HUES64 (cell line): ENCODE data around the gene BMPR1A.

Experiments used
- H3K27ac ChIP-seq: 2 replicates; pipeline ENCODE4 v1.7.0; 2013; ENCODE audit warnings: low read depth, low read length, inconsistent platforms
- H3K27me3 ChIP-seq: 2 replicates; pipeline ENCODE4 v1.6.1; 2013; ENCODE audit warnings: mild to moderate bottlenecking, low read length; ENCODE audit not compliant: insufficient read depth
- H3K36me3 ChIP-seq: 2 replicates; pipeline ENCODE4 v1.6.1; 2013; ENCODE audit warnings: mild to moderate bottlenecking, low read length; ENCODE audit not compliant: insufficient read depth
- H3K4me1 ChIP-seq: 2 replicates; pipeline ENCODE4 v1.6.1; 2013; ENCODE audit warnings: mild to moderate bottlenecking, low read length, moderate library complexity; ENCODE audit not compliant: insufficient read depth
- H3K4me3 ChIP-seq: 2 replicates; pipeline ENCODE4 v1.5.1; 2013; ENCODE audit warnings: mild to moderate bottlenecking, low read length, moderate library complexity
- H3K9ac ChIP-seq: 2 replicates; pipeline ENCODE4 v1.6.1; 2013; ENCODE audit warnings: mild to moderate bottlenecking, low read depth, low read length
- H3K9me3 ChIP-seq: 2 replicates; pipeline ENCODE4 v1.6.1; 2013; ENCODE audit warnings: low read depth, low read length; ENCODE audit not compliant: insufficient read depth
- WGBS: fragments of 150-250, 120-280 bp; methylation state at CpG from one replicate; pipeline ENCODE4 v1.1.7; 2013; ENCODE audit warnings: missing lambda C conversion rate; 5-methylcytosine and 5-hydroxymethylcytosine counted together

The BMPR1A gene

GRCh38 chr10:86958901-86959736 lies 202.7 kb downstream of the BMPR1A start:
- 0 out of 2 replicates have a peak overlapping the region, but pooled peaks have one; percentile 21 for H3K27ac ChIP-seq
- no peak overlapping the region for H3K4me3 ChIP-seq
- H3K27me3 ChIP-seq, result no peaks in the 10 kb centered on the region
- no peaks in the 10 kb centered on the region for H3K9me3 ChIP-seq
- H3K9ac ChIP-seq, result 0 out of 2 replicates have a peak overlapping the region, but pooled peaks have one; percentile 14
- H3K36me3 ChIP-seq, result no peaks in the 10 kb centered on the region
- H3K4me1 ChIP-seq, result peaks cover 40% of the 10 kb centered on the region
- WGBS, result 62% methylated on average over 16 of the region's 16 CpGs

GRCh38 chr10:86959737-86960002 lies 203.3 kb downstream of the BMPR1A start:
- Histone ChIP-seq H3K4me1 (peaks cover 34% of the 10 kb centered on the region), H3K4me3 (no peak overlapping the region), H3K36me3 (no peaks in the 10 kb centered on the region), H3K9me3 (no peaks in the 10 kb centered on the region), H3K27me3 (no peaks in the 10 kb centered on the region), H3K27ac (no peak overlapping the region), H3K9ac (0 out of 2 replicates have a peak overlapping the region, but pooled peaks have one; percentile 14)
- WGBS, result 81% methylated on average over 2 of the region's 2 CpGs

DNA sequence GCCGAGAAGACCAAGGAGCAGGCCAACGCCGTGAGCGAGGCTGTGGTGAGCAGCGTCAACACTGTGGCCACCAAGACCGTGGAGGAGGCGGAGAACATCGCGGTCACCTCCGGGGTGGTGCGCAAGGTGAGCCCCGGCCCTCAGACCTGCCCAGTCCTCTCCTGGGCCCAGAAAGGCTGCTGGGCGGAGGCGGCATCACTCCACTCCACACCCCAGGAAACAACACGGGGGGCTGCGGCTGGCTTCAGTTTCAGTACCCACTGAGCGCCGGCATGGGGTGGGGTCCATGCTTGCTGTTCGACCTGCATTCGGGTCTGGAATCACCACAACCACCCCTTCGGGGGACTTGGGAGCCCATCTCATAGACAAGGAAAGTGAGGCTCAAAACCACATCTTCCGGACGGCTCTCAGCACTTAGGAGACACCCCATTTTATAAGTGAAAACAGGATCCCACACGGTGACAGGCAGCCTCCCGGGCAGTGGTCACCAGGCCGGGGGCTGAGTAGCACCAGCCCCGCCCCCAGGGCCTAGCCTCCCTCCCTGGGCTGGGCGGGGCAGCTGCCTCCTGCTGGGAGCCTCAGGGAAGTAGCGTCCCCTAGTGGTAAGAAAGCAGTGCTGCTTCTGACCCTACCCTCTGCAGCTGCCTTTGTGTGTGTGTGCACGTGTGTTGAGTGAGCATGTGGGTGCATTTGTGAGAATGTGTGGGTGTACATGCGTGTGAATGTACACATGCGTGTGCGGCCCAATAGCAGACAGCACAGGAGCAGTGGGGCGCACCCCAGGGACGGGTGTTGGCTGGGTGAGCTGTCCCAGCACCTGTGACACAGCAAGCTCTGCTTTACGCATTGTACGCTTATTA lies 203.8 kb downstream of the BMPR1A start:
- 72% methylated on average over 37 of the region's 37 CpGs for WGBS
- no peaks in the 10 kb centered on the region for H3K9me3 ChIP-seq
- H3K4me1 ChIP-seq, result peaks cover 28% of the 10 kb centered on the region
- H3K9ac ChIP-seq, result peak overlapping the region; percentile 19; the same call in 1 of the 2 replicates
- H3K4me3 ChIP-seq, result no peak overlapping the region
- H3K27me3 ChIP-seq, result no peaks in the 10 kb centered on the region
- H3K36me3 ChIP-seq, result no peaks in the 10 kb centered on the region
- H3K27ac ChIP-seq, result no peak overlapping the region

- Histone ChIP-seq H3K36me3 (no peaks in the 10 kb centered on the region), H3K27me3 (no peaks in the 10 kb centered on the region), H3K9ac (peak overlapping the region; percentile 19; the same call in 1 of the 2 replicates), H3K4me3 (no peak overlapping the region), H3K27ac (no peak overlapping the region), H3K9me3 (no peaks in the 10 kb centered on the region), H3K4me1 (peaks cover 26% of the 10 kb centered on the region)
- WGBS, result 92% methylated on average over 9 of the region's 9 CpGs
Observed at GRCh38 chr10:86960863-86961434, 204.5 kb downstream of the BMPR1A start.

- 94% methylated on average over 12 of the region's 12 CpGs for WGBS
- Histone ChIP-seq H3K4me1 (peaks cover 23% of the 10 kb centered on the region), H3K9me3 (no peaks in the 10 kb centered on the region), H3K4me3 (no peak overlapping the region), H3K9ac (no peak overlapping the region), H3K27me3 (no peaks in the 10 kb centered on the region), H3K36me3 (no peaks in the 10 kb centered on the region), H3K27ac (no peak overlapping the region)
Observed at GRCh38 chr10:86961481-86962091, 205.2 kb downstream of the BMPR1A start.

DNA sequence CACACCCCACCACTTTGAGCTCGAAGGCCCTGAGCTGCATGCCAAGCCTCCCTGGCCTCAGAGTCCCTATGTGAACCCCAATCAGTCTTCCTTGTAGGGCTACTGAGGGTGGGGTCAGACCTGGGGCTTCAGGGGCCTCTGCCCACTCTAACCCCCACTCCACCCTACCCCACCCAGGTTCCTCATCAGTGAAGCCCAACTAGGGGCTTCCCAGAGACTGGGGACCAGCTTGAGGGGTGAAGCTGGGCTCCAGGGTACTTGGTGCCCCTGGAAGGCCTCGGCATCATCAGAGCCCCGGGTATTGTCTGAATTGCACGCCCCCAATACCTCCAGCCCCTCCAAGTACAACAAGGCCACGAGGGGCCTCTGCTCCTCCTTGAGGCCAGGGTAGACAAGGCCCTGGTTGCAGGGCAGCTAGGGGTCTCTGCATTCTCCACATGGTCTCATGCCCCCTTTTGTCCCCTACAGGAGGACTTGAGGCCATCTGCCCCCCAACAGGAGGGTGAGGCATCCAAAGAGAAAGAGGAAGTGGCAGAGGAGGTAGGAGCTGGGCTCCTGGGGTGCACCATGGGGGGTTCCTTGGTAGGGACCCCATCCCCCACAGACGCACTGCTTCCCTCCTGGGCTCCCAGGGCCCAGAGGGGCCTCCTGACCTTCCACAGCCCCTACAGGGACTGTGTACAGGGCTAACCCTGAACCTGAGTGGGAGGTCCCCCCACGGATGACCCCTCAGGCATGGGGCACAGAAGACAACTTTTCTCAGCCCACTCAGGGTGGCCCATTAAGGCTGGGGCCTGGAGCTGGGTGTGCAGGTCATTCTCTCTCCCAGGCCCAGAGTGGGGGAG lies 205.9 kb downstream of the BMPR1A start:
- H3K36me3 ChIP-seq, result no peaks in the 10 kb centered on the region
- H3K27ac ChIP-seq, result no peak overlapping the region
- peaks cover 27% of the 10 kb centered on the region for H3K4me1 ChIP-seq
- no peak overlapping the region for H3K9ac ChIP-seq
- no peaks in the 10 kb centered on the region for H3K9me3 ChIP-seq
- no peak overlapping the region for H3K4me3 ChIP-seq
- whole genome bisulfite sequencing, result 95% methylated on average over 7 of the region's 7 CpGs
- no peaks in the 10 kb centered on the region for H3K27me3 ChIP-seq

DNA sequence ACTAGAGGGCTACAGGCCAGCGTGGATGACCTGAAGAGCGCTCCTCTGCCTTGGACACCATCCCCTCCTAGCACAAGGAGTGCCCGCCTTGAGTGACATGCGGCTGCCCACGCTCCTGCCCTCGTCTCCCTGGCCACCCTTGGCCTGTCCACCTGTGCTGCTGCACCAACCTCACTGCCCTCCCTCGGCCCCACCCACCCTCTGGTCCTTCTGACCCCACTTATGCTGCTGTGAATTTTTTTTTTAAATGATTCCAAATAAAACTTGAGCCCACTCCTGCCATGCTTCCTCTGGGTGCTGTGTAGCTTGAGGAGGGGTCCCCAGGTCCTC lies 206.5 kb downstream of the BMPR1A start:
- Histone ChIP-seq H3K9me3 (no peaks in the 10 kb centered on the region), H3K27ac (no peak overlapping the region), H3K27me3 (no peaks in the 10 kb centered on the region), H3K36me3 (no peaks in the 10 kb centered on the region), H3K9ac (no peak overlapping the region), H3K4me1 (peaks cover 27% of the 10 kb centered on the region), H3K4me3 (no peak overlapping the region)
- WGBS, result 91% methylated on average over 7 of the region's 7 CpGs

GRCh38 chr10:86963341-86963919 lies 207.0 kb downstream of the BMPR1A start:
- Histone ChIP-seq H3K27me3 (no peaks in the 10 kb centered on the region), H3K27ac (no peak overlapping the region), H3K36me3 (no peaks in the 10 kb centered on the region), H3K4me1 (peaks cover 24% of the 10 kb centered on the region), H3K4me3 (no peak overlapping the region), H3K9ac (no peak overlapping the region), H3K9me3 (no peaks in the 10 kb centered on the region)
- WGBS, result 92% methylated on average over 12 of the region's 12 CpGs

DNA sequence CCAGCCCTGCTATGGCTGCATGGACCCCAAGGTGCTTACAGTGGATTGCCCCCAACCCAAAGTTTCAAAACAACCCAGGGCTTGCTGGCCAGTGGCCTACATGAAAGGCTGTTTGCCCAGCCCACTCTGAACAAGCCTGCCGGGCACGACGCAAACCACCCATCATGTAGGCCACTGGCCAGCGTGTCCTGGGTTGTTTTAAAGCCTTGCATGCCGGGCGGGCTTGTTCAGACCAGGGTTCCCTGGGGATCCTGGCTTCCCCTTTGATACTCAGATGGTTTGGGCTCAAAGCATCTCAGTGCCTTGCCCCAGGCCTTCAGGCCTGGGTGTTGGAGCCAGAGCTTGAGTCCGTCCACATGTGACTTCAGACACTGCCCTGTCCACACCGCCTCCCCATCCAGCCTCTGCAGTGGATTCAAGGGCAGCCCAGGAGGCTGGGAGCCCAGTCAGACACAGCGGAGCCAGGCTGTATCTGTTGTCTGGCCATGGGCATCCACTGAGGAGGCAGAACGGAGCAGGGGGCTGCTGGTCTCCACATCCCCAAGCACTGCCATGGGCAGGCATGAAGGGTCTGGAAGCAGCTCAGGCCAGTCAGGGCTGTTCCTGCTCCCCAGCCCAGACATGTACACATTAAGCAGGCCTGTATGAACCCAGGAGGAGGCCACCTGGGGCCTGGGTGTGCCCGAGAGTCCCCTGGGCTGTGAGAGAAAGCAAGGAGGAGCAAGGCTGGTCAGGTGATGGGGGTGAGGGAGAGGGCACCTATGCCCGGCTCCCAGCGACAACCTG lies 207.8 kb downstream of the BMPR1A start:
- Histone ChIP-seq H3K4me3 (no peak overlapping the region), H3K27me3 (no peaks in the 10 kb centered on the region), H3K4me1 (peaks cover 16% of the 10 kb centered on the region), H3K9ac (no peak overlapping the region), H3K27ac (no peak overlapping the region), H3K36me3 (no peaks in the 10 kb centered on the region), H3K9me3 (no peaks in the 10 kb centered on the region)
- 95% methylated on average over 13 of the region's 13 CpGs for WGBS

- Histone ChIP-seq H3K9me3 (no peaks in the 10 kb centered on the region), H3K27me3 (no peaks in the 10 kb centered on the region), H3K4me3 (no peak overlapping the region), H3K9ac (no peak overlapping the region), H3K27ac (no peak overlapping the region), H3K36me3 (no peaks in the 10 kb centered on the region), H3K4me1 (peaks cover 16% of the 10 kb centered on the region)
- 96% methylated on average over 2 of the region's 2 CpGs for WGBS
Observed at GRCh38 chr10:86964847-86965190, 208.4 kb downstream of the BMPR1A start.
